ENCODE measurements around the gene BLVRA.
"Not testable (repeated sequence)": the region's sequence is repeated elsewhere in the genome, so short reads cannot be mapped to it uniquely, and the experiment has no call there.

BLVRA gene

GRCh38 chr7:43769791-43770465 is 11.4 kb downstream of the BLVRA start:
- no peak for DNase-seq

GRCh38 chr7:43771128-43771527 is 12.6 kb downstream of the BLVRA start:
- DNase-seq, result no peak

- DNase-seq, result no peak
These were observed 13.1 kb downstream of the BLVRA start for GRCh38 chr7:43771573-43771972.

GRCh38 chr7:43773268-43773667 is 14.8 kb downstream of the BLVRA start:
- not testable (repeated sequence) for DNase-seq

- not testable (repeated sequence) for DNase-seq
These were observed 16.8 kb downstream of the BLVRA start for GRCh38 chr7:43775255-43775654.

GRCh38 chr7:43778293-43779044 is 20.0 kb downstream of the BLVRA start:
- not testable (repeated sequence) for DNase-seq

GRCh38 chr7:43779045-43779812 is 20.7 kb downstream of the BLVRA start:
- DNase-seq, result no peak

- no peak for DNase-seq
These were observed 23.5 kb downstream of the BLVRA start for GRCh38 chr7:43781726-43782607.

GRCh38 chr7:43782768-43783555 is 24.5 kb downstream of the BLVRA start:
- no peak for DNase-seq

- no peak for DNase-seq
These were observed 25.6 kb downstream of the BLVRA start for GRCh38 chr7:43784030-43784584.

- peak; percentile 42 for DNase-seq
These were observed 26.2 kb downstream of the BLVRA start for GRCh38 chr7:43784585-43785087.

- no peak for DNase-seq
These were observed 26.9 kb downstream of the BLVRA start for GRCh38 chr7:43785420-43785819.

- DNase-seq, result no peak
These were observed 29.3 kb downstream of the BLVRA start for GRCh38 chr7:43787771-43788170.

GRCh38 chr7:43790006-43790405 is 31.5 kb downstream of the BLVRA start:
- no peak for DNase-seq

GRCh38 chr7:43790834-43791233 is 32.4 kb downstream of the BLVRA start:
- no peak for DNase-seq

GRCh38 chr7:43791665-43792064 is 33.2 kb downstream of the BLVRA start:
- DNase-seq, result no peak

- DNase-seq, result no peak
These were observed 34.1 kb downstream of the BLVRA start for GRCh38 chr7:43792471-43793150.

- DNase-seq, result no peak
These were observed 41.1 kb downstream of the BLVRA start for GRCh38 chr7:43799605-43800004.

- no peak for DNase-seq
These were observed 45.4 kb downstream of the BLVRA start for GRCh38 chr7:43803865-43804264.

- DNase-seq, result no peak
These were observed 49.9 kb downstream of the BLVRA start for GRCh38 chr7:43808410-43808809.

Measured in stimulated activated CD4-positive, alpha-beta T cell treated with anti-CD3 and anti-CD28 coated beads, Interleukin-1b, Interleukin-23, amount 100 ng/mL, for 48 hours (primary cell).